Transverse colon (tissue), 4 donors: ENCODE results near the gene NOTCH3. TPM values are rescaled to one million over a fixed set of nuclear protein-coding genes. Genes with fewer than 3 reads are reported as not detected.

Experiments
- DNase-seq: peaks from one replicate; pipeline ENCODE4 v3.0.0-alpha.2; 2019
- H3K27ac ChIP-seq, 4 donors: fragments of 200-600 bp; sonication (generic); 2 replicates each; pipeline ENCODE4 v1.5.1; 2016 to 2018; ENCODE audit warnings: inconsistent platforms in 4 of 4
- H3K27me3 ChIP-seq: fragments of 200-600 bp; sonication (generic); 2 replicates; pipeline ENCODE4 v1.5.1; 2017; ENCODE audit warnings: inconsistent platforms
- H3K36me3 ChIP-seq, 4 donors: fragments of 200-600 bp; sonication (generic); 2 replicates each; pipeline ENCODE4 v1.5.1; 2017 to 2019; ENCODE audit warnings: inconsistent platforms in 4 of 4
- H3K4me1 ChIP-seq, 4 donors: fragments of 200-600 bp; sonication (generic); 2 replicates each; pipeline ENCODE4 v1.5.1; 2017 to 2020; ENCODE audit warnings: inconsistent platforms in 4 of 4
- H3K4me3 ChIP-seq, 4 donors: fragments of 200-600 bp; sonication (generic); 1 replicate in 1 of 4; 2 replicates in 3 of 4; pipeline versions ENCODE4 v1.5.1 to v1.6.1; 2017 to 2019; ENCODE audit warnings: inconsistent platforms in 4 of 4
- H3K9me3 ChIP-seq, 2 donors: fragments of 200-600 bp; sonication (generic); 2 replicates each; pipeline ENCODE4 v1.5.1; 2017 to 2019; ENCODE audit warnings: inconsistent platforms in 2 of 2
- CTCF ChIP-seq, 5 experiments: fragments of 200-600 bp in 3 of 5; fragments of 450-650 bp in 2 of 5; sonication (generic) in 3 of 5; IDR thresholded peaks; 1 replicate in 2 of 5; 2 replicates in 3 of 5; pipeline ENCODE4 v1.5.1; 2016 to 2017; ENCODE audit warnings: antibody characterized with exemption in 5 of 5, inconsistent platforms in 3 of 5, mild to moderate bottlenecking in 2 of 5, moderate library complexity in 1 of 5
- EP300 ChIP-seq: sonication (generic); formaldehyde crosslinking; IDR thresholded peaks from one replicate; pipeline ENCODE4 v1.6.1; 2017; ENCODE audit warnings: antibody characterized with exemption, low read depth
- POLR2A ChIP-seq: fragments of 450-650 bp; IDR thresholded peaks from one replicate; pipeline ENCODE4 v1.6.1; 2016; ENCODE audit warnings: antibody characterized with exemption, mild to moderate bottlenecking, moderate library complexity
- POLR2AphosphoS5 ChIP-seq, 3 donors: sonication (generic); formaldehyde crosslinking; IDR thresholded peaks; one replicate each; pipeline ENCODE4 v1.6.1; 2016; ENCODE audit warnings: antibody characterized with exemption in 3 of 3
- WGBS, 2 donors: methylation state at CpG; one replicate each; pipeline ENCODE4 v1.1.5; 2018; ENCODE audit warnings: low coverage in 1 of 2; 5-methylcytosine and 5-hydroxymethylcytosine counted together
- in situ Hi-C, 4 donors: fragments of 200-750 bp; cut with MboI; loops; one replicate each; pipeline versions ENCODE4 v1.15.0 to v1.15.1; 2017; ENCODE audit warnings: low sequenced_read_pairs in 3 of 4, low pct_ligation_motif_present in 1 of 4, low pct_unique_long_range_greater_than_20kb in 1 of 4
- intact Hi-C: fragments of 100-400 bp; cut with DNase I; formaldehyde crosslinking; loops from one replicate; pipeline ENCODE4 v1.15.1; 2023; ENCODE audit warnings: low total_unique reads
- total RNA-seq, 4 donors: library from RNA; depleted of rRNA; stranded (reverse); fragments of >200 nt; gene quantifications; one replicate each; pipeline ENCODE4 v1.1.0, GENCODE V29; 2016

Gene NOTCH3
- total RNA-seq, 4 donors from 2014 or later: 2.2 to 16.3 (median 4.7) TPM

- H3K27me3 ChIP-seq: peaks cover 84% of the 10 kb centered on the region
- no peaks in the 10 kb centered on the region for H3K36me3 ChIP-seq
- DNase-seq: peak; percentile 28
- TF ChIP-seq EP300: no peak
- TF ChIP-seq CTCF (IDR thresholded peaks at IDR 0.05): no peak
- TF ChIP-seq POLR2AphosphoS5 (IDR thresholded peaks at IDR 0.05): no peak
- TF ChIP-seq POLR2A: no peak
- intact Hi-C loops (no loop called here), in situ Hi-C loops (no loop called here)
- no peak overlapping the region for H3K4me3 ChIP-seq
- H3K9me3 ChIP-seq: no peaks in the 10 kb centered on the region
- WGBS, 2 donors: 28% methylated on average over 8 of the region's 8 CpGs; no CpG with 5 or more reads in 1 of the 2 donors
- H3K4me1 ChIP-seq: peaks cover 13 to 37% (median 23%) of the 10 kb centered on the region in 4 donors
- peak overlapping the region in 1 of 4 donors; percentile 30 for H3K27ac ChIP-seq
Observed at GRCh38 chr19:15197942-15198341, 2.9 kb downstream of the NOTCH3 start.

GRCh38 chr19:15197275-15197941 is 3.4 kb downstream of the NOTCH3 start:
- Histone ChIP-seq H3K36me3 (no peaks in the 10 kb centered on the region), H3K27ac (peak overlapping the region in 1 of 4 donors; percentile 30), H3K9me3 (no peaks in the 10 kb centered on the region), H3K4me1 (peaks cover 13 to 37% (median 23%) of the 10 kb centered on the region in 4 donors), H3K27me3 (peaks cover 78% of the 10 kb centered on the region), H3K4me3 (no peak overlapping the region)
- intact Hi-C loops (no loop called here), in situ Hi-C loops (no loop called here)
- no peak for DNase-seq
- TF ChIP-seq EP300 (no peak), POLR2AphosphoS5 (IDR thresholded peaks at IDR 0.05) (no peak), POLR2A (no peak), CTCF (IDR thresholded peaks at IDR 0.05) (no peak)
- WGBS, 2 donors: 13% methylated on average over 11 of the region's 14 CpGs; no CpG with 5 or more reads in 1 of the 2 donors

- H3K27me3 ChIP-seq: peaks cover 69% of the 10 kb centered on the region
- WGBS, 2 donors: 14 to 39% methylated on average over 1 to 4 of the region's 4 CpGs
- H3K9me3 ChIP-seq: no peaks in the 10 kb centered on the region
- peaks cover 13 to 37% (median 23%) of the 10 kb centered on the region in 4 donors for H3K4me1 ChIP-seq
- intact Hi-C loops: no loop called here
- H3K27ac ChIP-seq: peak overlapping the region in 2 of 4 donors; percentile 9 to 33
- H3K4me3 ChIP-seq: peak overlapping the region in 2 of 4 donors; percentile 40 to 47
- in situ Hi-C loops: no loop called here
- no peak for DNase-seq
- TF ChIP-seq POLR2AphosphoS5 (IDR thresholded peaks at IDR 0.05): no peak
- no peak for TF ChIP-seq POLR2A
- no peak for TF ChIP-seq CTCF (IDR thresholded peaks at IDR 0.05)
- TF ChIP-seq EP300: no peak
- no peaks in the 10 kb centered on the region for H3K36me3 ChIP-seq
Observed at GRCh38 chr19:15196360-15197005, 4.3 kb downstream of the NOTCH3 start.
